ENCODE data around the gene STIP1.

GRCh38 chr11:64206457-64207255 is 20.7 kb downstream of the STIP1 start, which contains the start of gene FERMT3:
- TF ChIP-seq EGR1 (IDR thresholded peaks at IDR 0.05) (no peak), ZBTB7A (IDR thresholded peaks at IDR 0.05; ENCODE audit: low read depth) (no peak), TAF1 (IDR thresholded peaks at IDR 0.05; ENCODE audit: low read depth) (no peak)

All from Ishikawa (cell line).